Transverse colon (tissue), 4 donors: Measurements from ENCODE around the gene COL19A1. TPM values are rescaled to one million over a fixed set of nuclear protein-coding genes. Genes with fewer than 3 reads are reported as not detected.

Source experiments
- DNase-seq: peaks from one replicate; pipeline ENCODE4 v3.0.0-alpha.2; 2019
- H3K27ac ChIP-seq, 4 donors: fragments of 200-600 bp; sonication (generic); 2 replicates each; pipeline ENCODE4 v1.5.1; 2016 to 2018; ENCODE audit warnings: inconsistent platforms in 4 of 4
- H3K27me3 ChIP-seq: fragments of 200-600 bp; sonication (generic); 2 replicates; pipeline ENCODE4 v1.5.1; 2017; ENCODE audit warnings: inconsistent platforms
- H3K36me3 ChIP-seq, 4 donors: fragments of 200-600 bp; sonication (generic); 2 replicates each; pipeline ENCODE4 v1.5.1; 2017 to 2019; ENCODE audit warnings: inconsistent platforms in 4 of 4
- H3K4me1 ChIP-seq, 4 donors: fragments of 200-600 bp; sonication (generic); 2 replicates each; pipeline ENCODE4 v1.5.1; 2017 to 2020; ENCODE audit warnings: inconsistent platforms in 4 of 4
- H3K4me3 ChIP-seq, 4 donors: fragments of 200-600 bp; sonication (generic); 1 replicate in 1 of 4; 2 replicates in 3 of 4; pipeline versions ENCODE4 v1.5.1 to v1.6.1; 2017 to 2019; ENCODE audit warnings: inconsistent platforms in 4 of 4
- H3K9me3 ChIP-seq, 2 donors: fragments of 200-600 bp; sonication (generic); 2 replicates each; pipeline ENCODE4 v1.5.1; 2017 to 2019; ENCODE audit warnings: inconsistent platforms in 2 of 2
- EP300 ChIP-seq: sonication (generic); formaldehyde crosslinking; IDR thresholded peaks from one replicate; pipeline ENCODE4 v1.6.1; 2017; ENCODE audit warnings: antibody characterized with exemption, low read depth
- POLR2A ChIP-seq: fragments of 450-650 bp; IDR thresholded peaks from one replicate; pipeline ENCODE4 v1.6.1; 2016; ENCODE audit warnings: antibody characterized with exemption, mild to moderate bottlenecking, moderate library complexity
- POLR2AphosphoS5 ChIP-seq, 3 donors: sonication (generic); formaldehyde crosslinking; IDR thresholded peaks; one replicate each; pipeline ENCODE4 v1.6.1; 2016; ENCODE audit warnings: antibody characterized with exemption in 3 of 3
- WGBS, 2 donors: methylation state at CpG; one replicate each; pipeline ENCODE4 v1.1.5; 2018; ENCODE audit warnings: low coverage in 1 of 2; 5-methylcytosine and 5-hydroxymethylcytosine counted together
- in situ Hi-C, 4 donors: fragments of 200-750 bp; cut with MboI; loops; one replicate each; pipeline versions ENCODE4 v1.15.0 to v1.15.1; 2017; ENCODE audit warnings: low sequenced_read_pairs in 3 of 4, low pct_ligation_motif_present in 1 of 4, low pct_unique_long_range_greater_than_20kb in 1 of 4
- intact Hi-C: fragments of 100-400 bp; cut with DNase I; formaldehyde crosslinking; loops from one replicate; pipeline ENCODE4 v1.15.1; 2023; ENCODE audit warnings: low total_unique reads
- total RNA-seq, 4 donors: library from RNA; depleted of rRNA; stranded (reverse); fragments of >200 nt; gene quantifications; one replicate each; pipeline ENCODE4 v1.1.0, GENCODE V29; 2016
- TF ChIP-seq, protein P1 (sequence below), 5 experiments: fragments of 200-600 bp in 3 of 5; fragments of 450-650 bp in 2 of 5; sonication (generic) in 3 of 5; IDR thresholded peaks; 1 replicate in 2 of 5; 2 replicates in 3 of 5; pipeline ENCODE4 v1.5.1; 2016 to 2017; ENCODE audit warnings: antibody characterized with exemption in 5 of 5, inconsistent platforms in 3 of 5, mild to moderate bottlenecking in 2 of 5, moderate library complexity in 1 of 5

COL19A1 gene
- total RNA-seq, 4 donors from 2014 or later = 0.27 to 3.3 (median 0.37) TPM; not detected in 1

DNA sequence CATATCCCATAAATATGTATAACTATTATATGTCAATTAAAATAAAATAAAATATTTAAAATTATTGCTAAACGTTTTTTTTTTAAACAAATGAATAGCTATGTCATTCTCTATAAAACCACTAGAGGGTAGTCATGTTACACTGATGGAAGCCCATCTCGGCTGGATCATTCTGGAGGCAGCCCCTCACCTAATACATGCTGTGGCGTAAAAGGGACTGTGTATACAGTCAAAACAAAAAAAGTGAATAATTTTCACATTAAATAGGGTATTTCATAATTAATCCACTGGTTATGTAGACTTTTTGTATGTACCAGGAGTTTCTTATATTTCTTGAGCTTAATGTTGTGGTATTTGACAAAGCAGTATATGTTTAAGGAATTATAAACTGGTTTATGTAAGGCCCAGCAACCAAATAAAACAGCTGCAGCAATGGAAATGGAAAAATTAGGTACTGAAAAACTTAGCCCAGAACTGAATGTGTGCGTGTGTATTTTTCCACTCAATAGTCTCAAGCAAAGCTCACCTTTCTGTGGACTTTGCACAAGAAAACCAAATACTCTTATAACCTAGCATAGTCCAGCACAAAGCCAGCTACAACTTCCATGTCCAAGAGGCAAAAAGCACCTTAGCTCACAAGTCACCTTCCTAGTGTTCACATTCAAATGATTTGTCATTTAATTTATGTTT is 354.8 kb downstream of the COL19A1 start:
- intact Hi-C loops = no loop called here

DNA sequence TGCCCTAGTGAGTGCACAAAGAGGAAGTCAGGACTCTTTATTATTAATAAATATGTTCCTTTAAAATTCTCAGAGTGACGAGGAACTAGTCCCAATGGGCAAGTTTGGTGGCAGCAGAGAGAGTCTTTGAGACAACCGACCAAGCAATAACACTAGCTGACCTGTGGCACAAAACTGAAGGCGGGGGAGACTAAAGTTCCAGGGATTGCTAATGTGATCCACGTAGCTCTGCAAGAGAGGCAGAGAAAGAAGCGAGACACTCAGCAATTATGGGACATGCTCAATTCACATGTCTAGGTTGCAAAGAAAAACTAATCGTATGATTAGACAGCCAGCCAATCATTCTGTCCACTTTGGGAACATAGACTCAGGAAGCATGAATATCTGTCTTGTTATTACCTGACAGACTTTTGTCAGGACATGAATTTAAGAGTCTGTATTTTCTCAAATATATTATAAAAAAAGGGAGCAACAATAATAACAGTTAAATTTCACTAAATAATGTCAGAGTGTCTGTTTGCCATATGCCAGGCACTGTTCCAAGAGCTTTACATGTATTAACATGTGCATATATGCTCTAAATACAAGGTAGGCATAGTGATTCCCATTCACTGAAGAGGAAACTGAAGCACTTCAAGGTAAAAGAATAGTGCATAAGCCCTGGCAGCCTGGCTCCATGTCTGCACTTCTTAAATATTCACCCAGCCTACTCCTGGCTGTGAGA is 355.5 kb downstream of the COL19A1 start:
- Histone ChIP-seq H3K9me3 (no peaks in the 10 kb centered on the region), H3K27ac (peak overlapping the region in 2 of 4 donors; percentile 9 to 11), H3K27me3 (no peaks in the 10 kb centered on the region), H3K4me3 (no peak overlapping the region), H3K36me3 (no peaks in the 10 kb centered on the region), H3K4me1 (peaks cover 0 to 18% (median 7%) of the 10 kb centered on the region in 4 donors)
- TF ChIP-seq POLR2A (no peak), POLR2AphosphoS5 (IDR thresholded peaks at IDR 0.05) (no peak), EP300 (no peak)
- TF ChIP-seq, protein P1, sequence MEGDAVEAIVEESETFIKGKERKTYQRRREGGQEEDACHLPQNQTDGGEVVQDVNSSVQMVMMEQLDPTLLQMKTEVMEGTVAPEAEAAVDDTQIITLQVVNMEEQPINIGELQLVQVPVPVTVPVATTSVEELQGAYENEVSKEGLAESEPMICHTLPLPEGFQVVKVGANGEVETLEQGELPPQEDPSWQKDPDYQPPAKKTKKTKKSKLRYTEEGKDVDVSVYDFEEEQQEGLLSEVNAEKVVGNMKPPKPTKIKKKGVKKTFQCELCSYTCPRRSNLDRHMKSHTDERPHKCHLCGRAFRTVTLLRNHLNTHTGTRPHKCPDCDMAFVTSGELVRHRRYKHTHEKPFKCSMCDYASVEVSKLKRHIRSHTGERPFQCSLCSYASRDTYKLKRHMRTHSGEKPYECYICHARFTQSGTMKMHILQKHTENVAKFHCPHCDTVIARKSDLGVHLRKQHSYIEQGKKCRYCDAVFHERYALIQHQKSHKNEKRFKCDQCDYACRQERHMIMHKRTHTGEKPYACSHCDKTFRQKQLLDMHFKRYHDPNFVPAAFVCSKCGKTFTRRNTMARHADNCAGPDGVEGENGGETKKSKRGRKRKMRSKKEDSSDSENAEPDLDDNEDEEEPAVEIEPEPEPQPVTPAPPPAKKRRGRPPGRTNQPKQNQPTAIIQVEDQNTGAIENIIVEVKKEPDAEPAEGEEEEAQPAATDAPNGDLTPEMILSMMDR (IDR thresholded peaks at IDR 0.05) = no peak
- DNase-seq = no peak
- in situ Hi-C loops (loop anchor here in 1 of 4 donors (25.0 kb wide), 1 partner anchor 665 kb away; no protein-coding TSS in a partner anchor), intact Hi-C loops (no loop called here)
- WGBS, 2 donors = 42 to 50% methylated on average over 5 to 6 of the region's 6 CpGs

More for the DNA sequence above, 354.8 kb downstream of the COL19A1 start:
- TF ChIP-seq POLR2AphosphoS5 (IDR thresholded peaks at IDR 0.05) = no peak
- TF ChIP-seq POLR2A = no peak
- TF ChIP-seq, protein P1 (IDR thresholded peaks at IDR 0.05) = peak; percentile 72 to 84 (median 79)
- TF ChIP-seq EP300 = no peak
- Histone ChIP-seq H3K4me3 (no peak overlapping the region), H3K27ac (peak overlapping the region in 2 of 4 donors; percentile 9 to 11), H3K27me3 (no peaks in the 10 kb centered on the region), H3K36me3 (no peaks in the 10 kb centered on the region), H3K9me3 (no peaks in the 10 kb centered on the region), H3K4me1 (peaks cover 0 to 18% (median 7%) of the 10 kb centered on the region in 4 donors)
- DNase-seq = no peak
- 12 to 13% methylated on average over 4 of the region's 4 CpGs for WGBS, 2 donors
- in situ Hi-C loops = loop anchor here in 1 of 4 donors (25.0 kb wide), 1 partner anchor 666 kb away; no protein-coding TSS in a partner anchor

DNA sequence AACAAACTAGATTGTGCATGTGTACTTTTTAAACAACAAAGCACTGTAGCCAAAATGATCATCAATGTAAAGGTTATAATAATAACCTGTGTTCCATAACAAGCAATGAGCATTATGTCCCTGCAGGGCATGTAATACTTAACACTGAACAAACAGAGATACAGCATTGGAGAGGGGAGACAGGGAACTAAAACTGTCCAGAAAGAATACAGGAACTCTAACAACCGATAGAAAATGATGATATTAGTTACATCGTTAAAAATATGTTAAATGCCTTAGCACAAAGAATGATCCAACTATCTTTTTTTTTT is 356.0 kb downstream of the COL19A1 start:
- in situ Hi-C loops (loop anchor here in 1 of 4 donors (25.0 kb wide), 1 partner anchor 665 kb away; no protein-coding TSS in a partner anchor), intact Hi-C loops (no loop called here)

DNA sequence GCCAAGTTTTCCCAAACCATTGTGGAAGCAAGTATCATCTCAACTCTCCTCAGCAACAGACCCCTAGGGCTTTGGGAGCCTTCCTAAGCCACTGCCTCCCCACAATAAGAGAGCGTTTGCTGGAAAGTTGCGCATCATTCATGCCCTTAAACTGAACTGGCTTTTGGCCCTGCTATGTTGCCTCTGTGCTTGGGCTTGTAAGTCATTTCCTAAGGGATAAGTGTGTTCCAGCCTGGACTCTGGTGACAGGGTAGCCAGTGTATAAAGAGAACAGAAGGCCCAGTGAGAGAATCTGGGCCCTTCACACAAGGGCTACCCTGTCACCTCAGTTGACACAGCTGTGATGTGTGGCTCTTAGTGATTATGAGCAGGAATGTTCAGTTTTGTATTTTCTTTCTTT is 358.7 kb downstream of the COL19A1 start:
- TF ChIP-seq POLR2A (no peak), POLR2AphosphoS5 (IDR thresholded peaks at IDR 0.05) (no peak), EP300 (no peak)
- TF ChIP-seq, protein P1 (IDR thresholded peaks at IDR 0.05) = no peak
- Histone ChIP-seq H3K36me3 (no peaks in the 10 kb centered on the region), H3K4me3 (no peak overlapping the region), H3K27ac (no peak overlapping the region), H3K27me3 (no peaks in the 10 kb centered on the region), H3K4me1 (peaks cover 0 to 18% (median 7%) of the 10 kb centered on the region in 4 donors), H3K9me3 (no peaks in the 10 kb centered on the region)
- in situ Hi-C loops = no loop called here
- intact Hi-C loops = no loop called here
- DNase-seq = no peak
- 85% methylated on average over 2 of the region's 2 CpGs; no CpG with 5 or more reads in 1 of the 2 donors for WGBS, 2 donors

More for the DNA sequence above, 356.0 kb downstream of the COL19A1 start:
- Histone ChIP-seq H3K27ac (no peak overlapping the region), H3K4me3 (no peak overlapping the region), H3K36me3 (no peaks in the 10 kb centered on the region), H3K9me3 (no peaks in the 10 kb centered on the region), H3K4me1 (peaks cover 0 to 18% (median 7%) of the 10 kb centered on the region in 4 donors), H3K27me3 (no peaks in the 10 kb centered on the region)
- DNase-seq = no peak
- TF ChIP-seq POLR2A = no peak
- TF ChIP-seq, protein P1 (IDR thresholded peaks at IDR 0.05) = no peak
- no peak for TF ChIP-seq POLR2AphosphoS5 (IDR thresholded peaks at IDR 0.05)
- no peak for TF ChIP-seq EP300
- WGBS, 2 donors = 31 to 41% methylated on average over 2 of the region's 2 CpGs
